ENCODE data around the gene GAB2.

Gene GAB2

DNA sequence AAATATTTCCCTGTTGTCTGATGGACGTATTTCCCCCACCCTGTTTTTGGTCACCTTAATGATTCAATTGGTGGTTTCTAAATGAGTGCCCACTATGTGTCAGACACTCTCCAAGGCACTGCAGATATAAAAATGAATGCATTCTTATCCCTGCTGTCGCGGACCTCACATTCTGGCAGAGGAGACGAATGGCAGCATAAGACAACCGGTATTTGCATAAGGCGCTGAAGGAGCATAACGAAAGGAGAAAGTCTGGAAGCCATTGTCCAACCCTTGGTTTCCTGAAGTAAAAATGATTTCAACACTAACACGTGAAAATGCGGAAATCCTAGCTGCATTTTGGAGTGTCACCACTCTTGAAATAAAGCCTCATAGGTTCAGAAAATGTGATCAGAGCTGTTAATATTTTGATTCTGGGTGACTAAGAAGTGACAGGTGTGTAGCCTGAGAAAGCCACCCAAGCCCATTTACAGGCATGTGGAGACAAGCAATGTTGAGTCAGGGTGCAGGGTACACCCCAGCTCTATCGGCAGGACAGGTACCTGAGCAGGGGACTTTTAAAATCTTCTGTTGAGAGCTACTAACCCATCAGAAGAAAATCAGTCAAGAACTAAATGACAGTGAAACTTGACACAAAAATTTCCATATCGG lies 10.1 kb upstream of the GAB2 start:
- no peak overlapping the region for H3K27ac ChIP-seq

DNA sequence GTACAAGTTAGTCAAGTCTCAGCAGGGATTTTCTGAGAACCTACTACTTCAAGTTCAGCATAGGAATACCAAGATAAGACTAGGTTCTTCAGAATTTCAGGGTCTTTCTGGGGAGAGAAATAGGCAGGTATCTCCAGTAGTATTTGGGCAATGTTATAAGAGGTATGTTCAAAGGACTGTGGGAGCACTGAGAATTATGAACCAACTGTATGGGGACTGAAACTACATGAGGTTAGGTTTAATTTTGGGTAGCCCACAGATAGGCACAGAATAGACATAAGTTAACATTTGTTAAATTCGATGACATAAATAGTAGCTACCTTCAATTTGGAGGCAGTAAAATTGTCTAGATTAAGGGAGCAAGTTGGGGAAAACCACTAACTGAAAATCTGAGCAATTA lies 9.2 kb upstream of the GAB2 start:
- H3K27ac ChIP-seq = no peak overlapping the region
- no peak for TF ChIP-seq ZFX (IDR thresholded peaks at IDR 0.05)
- TF ChIP-seq, protein P1, sequence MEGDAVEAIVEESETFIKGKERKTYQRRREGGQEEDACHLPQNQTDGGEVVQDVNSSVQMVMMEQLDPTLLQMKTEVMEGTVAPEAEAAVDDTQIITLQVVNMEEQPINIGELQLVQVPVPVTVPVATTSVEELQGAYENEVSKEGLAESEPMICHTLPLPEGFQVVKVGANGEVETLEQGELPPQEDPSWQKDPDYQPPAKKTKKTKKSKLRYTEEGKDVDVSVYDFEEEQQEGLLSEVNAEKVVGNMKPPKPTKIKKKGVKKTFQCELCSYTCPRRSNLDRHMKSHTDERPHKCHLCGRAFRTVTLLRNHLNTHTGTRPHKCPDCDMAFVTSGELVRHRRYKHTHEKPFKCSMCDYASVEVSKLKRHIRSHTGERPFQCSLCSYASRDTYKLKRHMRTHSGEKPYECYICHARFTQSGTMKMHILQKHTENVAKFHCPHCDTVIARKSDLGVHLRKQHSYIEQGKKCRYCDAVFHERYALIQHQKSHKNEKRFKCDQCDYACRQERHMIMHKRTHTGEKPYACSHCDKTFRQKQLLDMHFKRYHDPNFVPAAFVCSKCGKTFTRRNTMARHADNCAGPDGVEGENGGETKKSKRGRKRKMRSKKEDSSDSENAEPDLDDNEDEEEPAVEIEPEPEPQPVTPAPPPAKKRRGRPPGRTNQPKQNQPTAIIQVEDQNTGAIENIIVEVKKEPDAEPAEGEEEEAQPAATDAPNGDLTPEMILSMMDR (conservative IDR thresholded peaks at IDR 0.05) = no peak

More for the DNA sequence above, 10.1 kb upstream of the GAB2 start:
- TF ChIP-seq, protein P1 (conservative IDR thresholded peaks at IDR 0.05) = no peak
- TF ChIP-seq ZFX (IDR thresholded peaks at IDR 0.05) = no peak

DNA sequence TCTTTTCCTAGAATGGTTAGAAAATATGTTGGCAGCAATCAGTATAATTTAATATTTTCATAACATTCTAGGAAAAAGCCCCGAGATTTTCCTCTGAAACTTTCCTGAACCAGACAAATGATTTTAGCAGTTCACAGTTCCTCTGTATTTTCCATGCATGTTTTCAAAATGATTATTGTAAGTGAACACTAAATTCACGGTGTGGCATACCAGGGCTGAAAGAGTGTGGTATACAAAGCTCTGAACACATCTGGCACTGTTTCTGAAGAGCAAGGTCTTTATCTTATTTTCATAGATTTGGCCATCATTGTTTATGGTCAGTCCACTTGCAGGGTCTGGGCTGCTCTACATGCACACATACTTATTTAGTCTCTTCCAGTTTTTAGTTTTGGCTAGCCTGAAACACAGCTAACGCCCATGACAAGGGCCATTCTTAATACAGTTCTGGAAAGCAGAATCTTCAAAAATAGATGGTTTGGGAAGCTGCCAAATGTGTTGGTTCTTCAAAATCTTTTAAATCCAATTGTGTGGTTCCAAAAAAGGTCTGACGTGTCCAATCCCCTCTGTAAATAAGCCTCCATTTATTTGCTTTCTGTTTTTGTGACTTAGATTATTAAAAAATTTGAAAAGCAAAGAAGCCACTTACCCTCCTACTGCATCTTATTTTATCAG lies 7.9 kb upstream of the GAB2 start:
- no peak for TF ChIP-seq ZFX (IDR thresholded peaks at IDR 0.05)
- TF ChIP-seq, protein P1 (conservative IDR thresholded peaks at IDR 0.05) = no peak

DNA sequence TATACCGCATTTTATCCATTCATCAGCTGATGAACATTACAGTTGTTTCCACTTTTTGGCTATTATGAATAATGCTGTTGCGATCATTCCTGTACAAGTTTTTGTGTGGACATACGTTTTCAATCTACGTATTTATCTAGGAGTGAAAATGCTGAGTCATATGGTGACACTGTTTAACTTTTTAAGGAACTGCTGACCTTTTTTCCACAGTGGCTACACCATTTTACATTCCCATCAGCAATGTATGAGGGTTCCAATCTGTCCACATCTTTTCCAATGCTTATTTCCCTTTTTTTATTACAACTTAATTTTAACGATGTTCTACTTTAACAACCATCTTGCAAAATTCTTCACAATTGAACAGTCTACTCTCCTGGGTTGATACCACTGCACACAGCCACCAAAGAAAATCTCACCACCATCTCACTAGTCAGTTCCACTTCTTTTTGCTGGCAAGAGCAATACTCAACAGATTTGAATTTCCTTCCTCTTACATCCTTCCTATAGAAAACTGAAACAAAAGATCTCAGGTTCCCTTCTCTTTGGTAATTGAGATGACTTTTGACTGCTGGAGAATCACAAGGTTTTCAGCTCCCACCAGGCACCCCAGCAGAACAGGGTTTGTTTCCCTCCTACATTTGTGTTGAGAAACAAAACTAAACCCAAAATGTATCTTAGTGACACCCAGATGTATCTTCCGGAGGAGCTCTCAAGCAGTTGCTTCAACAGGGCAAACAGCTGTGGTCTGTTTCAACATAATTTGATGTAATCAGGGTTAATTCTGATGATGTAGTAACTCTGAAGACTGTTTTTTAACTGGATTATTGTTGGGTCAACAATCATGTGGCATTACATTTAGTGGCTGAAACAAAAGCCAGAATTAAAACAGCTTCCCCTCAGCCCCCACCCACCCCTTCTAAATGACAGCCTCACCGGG lies 7.0 kb upstream of the GAB2 start:
- TF ChIP-seq, protein P1 (conservative IDR thresholded peaks at IDR 0.05) = no peak
- no peak for TF ChIP-seq ZFX (IDR thresholded peaks at IDR 0.05)
- no peak overlapping the region for H3K27ac ChIP-seq

More for the DNA sequence above, 7.9 kb upstream of the GAB2 start:
- no peak overlapping the region for H3K27ac ChIP-seq

DNA sequence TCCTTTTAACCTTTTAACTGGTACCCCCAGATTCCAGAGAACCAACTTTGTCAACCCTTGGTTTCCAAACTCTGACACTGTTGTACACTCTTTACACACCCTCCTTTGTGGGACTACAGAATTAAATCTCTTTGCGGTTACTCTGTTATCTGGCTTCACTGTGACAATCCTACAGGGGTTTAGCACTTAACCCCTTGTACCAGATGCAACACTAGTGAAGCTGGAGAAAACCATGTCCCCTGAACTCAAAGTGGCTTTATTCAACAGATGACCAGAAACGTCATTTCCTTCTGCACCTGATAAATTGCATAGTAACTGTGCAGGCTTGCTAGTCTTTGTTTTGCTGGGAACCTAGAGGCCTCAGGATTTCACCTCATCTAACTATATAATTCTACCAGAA lies 5.6 kb upstream of the GAB2 start:
- TF ChIP-seq ZFX (IDR thresholded peaks at IDR 0.05) = no peak
- TF ChIP-seq, protein P1 (conservative IDR thresholded peaks at IDR 0.05) = no peak
- H3K27ac ChIP-seq = no peak overlapping the region

DNA sequence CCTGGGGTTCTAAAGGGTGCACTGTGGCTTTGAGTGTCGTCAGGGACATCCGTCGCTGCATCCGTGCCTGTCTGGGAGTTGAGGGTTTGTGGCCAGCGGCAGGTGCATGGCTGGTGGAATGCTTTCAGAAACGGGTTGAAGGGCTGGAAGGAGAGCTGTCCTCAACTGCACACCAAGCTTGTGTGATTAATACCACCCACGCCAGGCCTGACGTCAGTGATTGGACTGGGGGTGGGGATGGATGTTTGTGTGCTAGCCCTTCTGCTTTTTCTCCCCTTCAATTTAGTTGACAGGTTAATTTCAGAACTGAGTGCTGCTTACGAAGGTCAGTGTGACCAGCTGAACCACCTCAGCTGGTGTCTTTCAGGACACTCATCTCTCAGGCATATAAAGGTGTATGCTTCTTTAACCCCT lies 3.2 kb upstream of the GAB2 start:
- no peak for TF ChIP-seq ZFX (IDR thresholded peaks at IDR 0.05)
- TF ChIP-seq, protein P1 (conservative IDR thresholded peaks at IDR 0.05) = no peak
- no peak overlapping the region for H3K27ac ChIP-seq
